ENCODE results near the gene NID1. TPM values are rescaled to one million over a fixed set of nuclear protein-coding genes. Genes with fewer than 3 reads are reported as not detected.

NID1 gene
- total RNA-seq, 1 experiment from 2014 or later = 29.6 TPM

DNA sequence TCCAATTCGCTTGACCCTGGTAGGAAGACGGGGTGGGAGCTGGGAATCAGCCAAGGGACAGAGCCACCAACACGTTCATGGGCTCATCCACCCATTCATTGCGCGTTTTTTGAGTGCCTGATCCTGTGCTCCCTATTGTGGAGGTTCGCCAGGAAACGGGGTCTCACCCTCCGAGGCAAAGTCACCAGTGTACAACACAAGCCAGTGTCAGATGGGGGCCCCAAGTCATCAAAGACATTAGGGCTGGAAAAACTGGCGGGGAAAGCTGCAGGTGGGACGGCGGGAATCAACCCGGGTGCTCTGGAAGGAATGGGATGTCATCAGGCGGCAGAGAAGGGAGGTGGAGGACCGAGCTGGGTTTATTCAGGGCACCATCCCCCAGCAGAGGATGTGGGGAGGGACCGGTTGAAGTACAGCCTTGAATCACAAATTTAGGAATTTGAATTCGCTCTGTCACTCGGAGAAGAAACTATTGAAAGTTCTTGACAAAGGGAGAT is 667 bp upstream of the NID1 start:
- Histone ChIP-seq H3K9me3 (replicated peaks) (no peaks in the 10 kb centered on the region), H3K36me3 (no peaks in the 10 kb centered on the region), H3K4me1 (no peaks in the 10 kb centered on the region), H3K4me3 (peak overlapping the region; percentile 64), H3K27me3 (no peaks in the 10 kb centered on the region), H3K27ac (no peak overlapping the region)
- no peak for DNase-seq

DNA sequence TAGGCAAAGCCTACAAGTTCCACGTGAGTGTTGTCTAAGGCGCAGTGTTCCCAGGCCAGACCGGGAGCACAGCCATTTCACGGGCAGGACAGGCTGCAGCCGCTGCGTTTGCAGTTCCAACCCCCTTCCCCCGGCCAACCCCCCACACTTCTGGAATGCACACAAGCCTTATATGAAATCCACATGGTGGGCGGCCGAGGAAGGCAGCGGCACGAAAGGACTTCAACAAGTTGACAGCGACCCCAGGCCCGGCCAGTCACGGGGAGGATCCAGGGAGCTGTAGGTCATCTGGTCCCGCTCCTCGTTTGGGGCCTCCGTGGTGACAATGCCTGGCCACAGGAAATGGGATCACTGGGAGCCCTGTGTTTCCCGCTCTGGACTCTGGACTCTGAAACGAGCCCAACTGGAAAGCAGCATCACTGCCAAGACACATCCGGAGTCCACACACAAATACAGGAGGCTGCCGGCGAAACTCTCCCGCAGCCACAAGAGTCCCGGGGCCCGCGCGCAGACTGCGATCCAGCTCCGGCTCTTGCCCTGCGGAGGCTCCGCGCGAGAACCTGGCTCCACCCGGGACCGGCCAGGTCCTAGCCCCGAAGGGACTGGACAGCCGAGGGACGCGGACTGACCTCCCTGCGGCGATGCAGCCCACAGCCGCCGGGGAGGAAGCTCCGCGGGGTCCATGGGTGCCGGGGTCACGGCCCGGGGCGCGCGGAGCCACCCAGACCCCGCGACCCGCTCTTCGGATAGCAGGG is 794 bp downstream of the NID1 start:
- Histone ChIP-seq H3K9me3 (replicated peaks) (no peaks in the 10 kb centered on the region), H3K27me3 (no peaks in the 10 kb centered on the region), H3K4me1 (peaks cover 1% of the 10 kb centered on the region), H3K27ac (peak overlapping the region; percentile 51), H3K36me3 (no peaks in the 10 kb centered on the region), H3K4me3 (peak overlapping the region; percentile 64)
- DNase-seq = peak; percentile 52 to 54

- peaks cover 7% of the 10 kb centered on the region for H3K4me1 ChIP-seq
- no peaks in the 10 kb centered on the region for H3K36me3 ChIP-seq
- peak overlapping the region; percentile 51; the same call in 1 of the 2 replicates for H3K27ac ChIP-seq
- H3K27me3 ChIP-seq = no peaks in the 10 kb centered on the region
- DNase-seq = no peak
- peak overlapping the region; percentile 64 for H3K4me3 ChIP-seq
- no peaks in the 10 kb centered on the region for H3K9me3 ChIP-seq (replicated peaks)
Observed at GRCh38 chr1:236063551-236063918, 1.4 kb downstream of the NID1 start.

DNA sequence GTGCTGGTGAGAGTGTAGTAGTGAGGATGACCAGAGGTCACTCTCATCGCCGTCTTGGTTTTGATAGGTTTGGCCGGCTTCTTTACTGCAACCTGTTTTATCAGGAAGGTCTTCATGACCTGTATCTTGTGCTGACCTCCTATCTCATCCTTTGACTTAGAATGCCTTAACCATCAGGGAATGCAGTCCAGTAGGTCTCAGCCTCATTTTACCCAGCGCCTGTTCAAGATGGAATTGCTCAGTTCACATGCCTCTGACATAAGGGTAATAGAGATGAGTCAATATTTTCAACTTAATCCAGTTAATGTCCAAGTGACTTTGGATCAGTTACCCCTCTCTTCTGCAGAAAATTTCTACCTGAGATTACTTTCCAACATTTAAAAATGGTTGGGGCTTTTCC is 4.6 kb downstream of the NID1 start:
- no peak for DNase-seq
- no peaks in the 10 kb centered on the region for H3K27me3 ChIP-seq
- no peak overlapping the region for H3K27ac ChIP-seq
- H3K9me3 ChIP-seq (replicated peaks) = no peaks in the 10 kb centered on the region
- H3K4me1 ChIP-seq = peaks cover 15% of the 10 kb centered on the region
- no peak overlapping the region for H3K4me3 ChIP-seq
- H3K36me3 ChIP-seq = no peaks in the 10 kb centered on the region

GRCh38 chr1:236059011-236059410 is 5.9 kb downstream of the NID1 start:
- peak overlapping the region; percentile 53 for H3K27ac ChIP-seq

DNA sequence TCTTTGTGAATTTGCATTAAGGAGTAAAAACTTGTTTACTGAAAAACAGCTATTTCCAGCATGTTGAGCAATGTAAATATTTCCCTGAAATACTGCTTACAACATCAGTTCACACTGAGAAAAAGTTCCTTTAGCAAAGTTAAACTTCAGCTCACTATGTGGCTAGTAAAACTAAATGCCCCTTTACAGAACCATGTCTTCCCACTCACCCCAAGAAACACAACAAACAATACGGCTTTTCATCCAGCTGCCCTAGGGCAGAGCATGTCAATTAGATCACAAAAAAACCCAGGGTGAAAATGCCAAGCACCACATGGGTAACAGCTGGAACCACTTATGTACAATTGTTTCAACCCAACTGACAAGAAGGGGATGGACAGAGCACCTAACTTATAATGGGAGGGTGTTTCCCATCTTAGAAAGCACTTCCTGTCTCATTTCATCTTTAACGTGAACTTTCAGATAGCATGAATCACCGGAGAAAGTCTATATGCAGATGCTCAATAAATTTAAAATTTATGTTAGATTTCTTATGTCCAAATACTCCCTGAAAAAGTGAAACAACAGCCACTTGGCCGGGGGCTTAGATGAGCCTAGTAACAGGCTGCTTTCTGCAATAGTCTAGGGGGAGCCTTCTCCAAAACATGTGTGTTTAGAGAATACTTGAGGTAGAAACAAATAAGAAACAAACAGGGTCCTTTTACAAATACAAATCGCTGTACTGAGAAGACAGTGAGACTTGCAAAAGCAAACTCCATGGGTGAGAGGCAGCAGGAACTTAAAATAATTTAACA is 6.6 kb downstream of the NID1 start:
- no peaks in the 10 kb centered on the region for H3K9me3 ChIP-seq (replicated peaks)
- no peaks in the 10 kb centered on the region for H3K27me3 ChIP-seq
- H3K4me1 ChIP-seq = peaks cover 15% of the 10 kb centered on the region
- no peaks in the 10 kb centered on the region for H3K36me3 ChIP-seq
- H3K27ac ChIP-seq = peak overlapping the region; percentile 53
- DNase-seq = peak; percentile 72 to 89
- peak overlapping the region; percentile 9 for H3K4me3 ChIP-seq

More at GRCh38 chr1:236059011-236059410, 5.9 kb downstream of the NID1 start:
- Histone ChIP-seq H3K27me3 (no peaks in the 10 kb centered on the region), H3K4me3 (no peak overlapping the region), H3K9me3 (replicated peaks) (no peaks in the 10 kb centered on the region), H3K4me1 (peaks cover 15% of the 10 kb centered on the region), H3K36me3 (no peaks in the 10 kb centered on the region)
- DNase-seq = no peak

GRCh38 chr1:236057546-236057945 is 7.3 kb downstream of the NID1 start:
- Histone ChIP-seq H3K4me1 (peaks cover 15% of the 10 kb centered on the region), H3K27ac (peak overlapping the region; percentile 53), H3K4me3 (no peak overlapping the region), H3K27me3 (no peaks in the 10 kb centered on the region), H3K36me3 (no peaks in the 10 kb centered on the region), H3K9me3 (replicated peaks) (no peaks in the 10 kb centered on the region)
- DNase-seq = no peak

- Histone ChIP-seq H3K9me3 (replicated peaks) (no peaks in the 10 kb centered on the region), H3K27me3 (no peaks in the 10 kb centered on the region), H3K27ac (no peak overlapping the region), H3K4me1 (peaks cover under 1% of the 10 kb centered on the region; the same call in 1 of the 2 replicates), H3K4me3 (no peak overlapping the region), H3K36me3 (no peaks in the 10 kb centered on the region)
- no peak for DNase-seq
Observed at GRCh38 chr1:236052232-236052993, 12.5 kb downstream of the NID1 start.

DNA sequence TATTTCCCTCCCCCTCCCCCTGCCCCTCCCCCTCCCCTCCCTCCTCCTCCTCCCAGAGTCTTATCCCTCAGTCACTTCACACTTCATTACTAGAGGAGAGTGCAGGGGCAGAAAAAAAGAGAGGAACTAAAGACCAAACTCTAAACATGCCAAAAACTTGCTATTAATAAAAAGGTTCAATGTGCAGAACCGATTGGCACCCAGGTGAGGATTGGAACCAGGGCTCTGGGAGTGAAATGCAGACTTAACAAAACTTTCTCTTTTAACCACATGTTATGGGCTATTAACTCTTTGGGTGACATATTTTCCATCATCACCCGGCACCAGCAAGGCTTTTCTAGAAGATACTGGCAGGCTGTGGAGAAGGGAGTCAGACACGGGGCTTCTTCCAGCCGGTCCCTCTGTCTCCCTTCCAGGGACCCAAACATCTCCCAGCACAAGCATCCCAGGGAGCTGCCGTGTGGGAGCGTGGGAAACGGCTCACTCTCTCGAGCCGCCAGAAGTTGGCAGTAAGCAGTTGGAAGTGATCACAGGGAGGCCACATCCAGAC is 13.6 kb downstream of the NID1 start:
- no peaks in the 10 kb centered on the region for H3K27me3 ChIP-seq
- H3K9me3 ChIP-seq (replicated peaks) = no peaks in the 10 kb centered on the region
- no peak overlapping the region for H3K4me3 ChIP-seq
- H3K4me1 ChIP-seq = no peaks in the 10 kb centered on the region
- no peak overlapping the region for H3K27ac ChIP-seq
- DNase-seq = no peak
- no peaks in the 10 kb centered on the region for H3K36me3 ChIP-seq

DNA sequence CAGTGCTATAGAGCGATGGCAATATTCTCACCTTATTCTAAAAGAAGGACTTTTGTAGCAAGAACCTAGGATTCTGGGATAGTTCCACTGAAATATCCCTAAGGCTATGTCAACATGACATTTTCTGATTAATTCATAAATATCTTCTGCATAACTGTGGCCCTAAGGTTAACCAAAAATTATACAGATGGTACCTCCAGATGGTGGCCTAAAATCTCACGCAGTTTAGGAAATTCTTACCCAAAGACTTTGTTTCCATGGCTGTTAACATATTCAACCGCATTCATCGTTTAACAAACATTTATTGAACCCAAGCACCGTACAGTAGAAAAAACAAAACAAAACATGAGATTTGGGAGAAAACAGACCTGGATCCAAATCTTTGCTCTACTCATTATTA is 19.1 kb downstream of the NID1 start:
- no peak for DNase-seq
- Histone ChIP-seq H3K27ac (no peak overlapping the region), H3K9me3 (replicated peaks) (no peaks in the 10 kb centered on the region), H3K36me3 (no peaks in the 10 kb centered on the region; the same call in 1 of the 2 replicates), H3K4me1 (no peaks in the 10 kb centered on the region), H3K27me3 (no peaks in the 10 kb centered on the region), H3K4me3 (no peak overlapping the region)

DNA sequence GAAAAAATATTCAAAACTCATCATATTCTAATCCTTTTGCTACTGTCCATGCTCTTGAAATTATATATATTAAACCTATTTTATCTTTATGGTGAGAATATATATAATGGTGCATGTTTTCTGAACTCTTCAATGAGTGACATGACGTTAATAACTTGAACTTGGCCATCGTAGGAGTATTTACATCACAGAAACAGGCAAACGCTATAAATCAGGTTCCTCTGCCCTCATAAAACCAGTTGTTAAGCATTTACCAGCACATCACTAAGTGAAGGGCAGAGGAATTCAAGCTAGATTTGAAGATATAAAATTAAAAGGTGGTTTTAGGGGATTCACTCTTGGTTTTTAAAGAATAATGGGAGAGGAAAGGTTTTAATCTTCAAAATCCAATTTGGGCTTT is 20.5 kb downstream of the NID1 start:
- Histone ChIP-seq H3K9me3 (replicated peaks) (no peaks in the 10 kb centered on the region), H3K27me3 (no peaks in the 10 kb centered on the region), H3K4me1 (no peaks in the 10 kb centered on the region), H3K4me3 (no peak overlapping the region), H3K27ac (no peak overlapping the region), H3K36me3 (no peaks in the 10 kb centered on the region; the same call in 1 of the 2 replicates)
- DNase-seq = no peak

DNA sequence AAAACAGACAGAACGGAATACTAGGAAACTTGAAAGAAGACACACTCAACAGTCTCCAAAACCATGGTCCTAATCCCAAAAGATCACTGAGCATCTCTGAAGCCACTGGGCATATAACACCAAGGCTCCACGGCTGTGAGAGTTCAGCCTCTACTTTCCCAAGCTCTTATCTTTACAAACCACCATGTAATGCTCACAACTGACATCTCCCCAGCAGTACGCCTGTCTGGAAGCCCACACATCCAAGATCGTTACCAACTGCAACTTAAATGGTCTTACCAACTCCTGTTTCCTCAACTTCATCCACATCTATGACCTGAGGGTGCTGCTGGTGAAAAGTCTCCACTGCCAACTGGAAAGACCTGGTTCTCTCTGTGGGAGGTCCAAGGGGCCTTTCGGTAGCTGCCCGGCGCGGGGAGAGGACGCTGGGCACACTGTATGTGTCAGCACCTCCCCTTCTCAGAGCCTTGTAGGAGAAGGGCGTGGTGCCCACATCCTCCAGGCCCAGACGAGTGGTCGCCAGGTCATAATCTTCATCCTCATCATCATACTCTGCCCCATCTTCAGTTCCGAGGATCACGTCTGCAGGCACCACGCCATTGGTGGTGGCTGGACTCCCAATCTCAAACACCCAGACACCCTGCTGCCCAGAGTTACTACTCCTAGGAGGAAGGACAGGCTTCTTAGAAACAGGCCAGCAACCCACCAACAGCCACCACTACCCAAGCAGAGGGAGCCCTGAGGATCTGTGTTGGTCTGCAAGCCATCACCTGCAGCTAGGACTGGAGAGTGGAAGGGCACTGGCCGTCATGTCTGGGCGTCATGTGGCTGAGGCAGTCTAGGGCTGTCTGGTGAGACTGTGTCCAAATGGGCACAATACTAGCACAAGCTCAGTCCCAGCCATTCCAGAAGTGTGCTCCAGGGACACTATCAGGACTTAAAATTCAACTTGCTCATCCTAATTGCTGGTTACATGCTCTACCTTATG is 23.0 kb downstream of the NID1 start:
- H3K27me3 ChIP-seq = no peaks in the 10 kb centered on the region
- H3K9me3 ChIP-seq (replicated peaks) = no peaks in the 10 kb centered on the region
- no peak overlapping the region for H3K4me3 ChIP-seq
- DNase-seq = no peak
- H3K27ac ChIP-seq = no peak overlapping the region
- no peaks in the 10 kb centered on the region for H3K4me1 ChIP-seq
- H3K36me3 ChIP-seq = no peaks in the 10 kb centered on the region; the same call in 1 of the 2 replicates
